SK-N-SH treated with all-trans-retinoic acid at 6 μM for 48 hours (cell line): ENCODE measurements around the gene SH3TC1.

Source experiments
- ZC3H10 ChIP-seq: fragments of 250-450 bp; sonication (Bioruptor Pico); IDR thresholded peaks from 2 replicates; pipeline ENCODE4 v1.5.1; 2021; ENCODE audit warnings: mild to moderate bottlenecking, moderate library complexity
- ZFP30 ChIP-seq: fragments of 450-650 bp; formaldehyde crosslinking; IDR thresholded peaks from 2 replicates; pipeline ENCODE4 v1.5.0; 2022; ENCODE audit warnings: mild to moderate bottlenecking, moderate library complexity
- TF ChIP-seq, protein P1 (sequence below): fragments of 250-450 bp; sonication (Bioruptor Pico); IDR thresholded peaks from 2 replicates; pipeline ENCODE4 v1.8.0; 2020; ENCODE audit warnings: mild to moderate bottlenecking, moderate library complexity, borderline replicate concordance

- TF ChIP-seq ZC3H10 (no peak), ZFP30 (no peak)
- TF ChIP-seq, protein P1, sequence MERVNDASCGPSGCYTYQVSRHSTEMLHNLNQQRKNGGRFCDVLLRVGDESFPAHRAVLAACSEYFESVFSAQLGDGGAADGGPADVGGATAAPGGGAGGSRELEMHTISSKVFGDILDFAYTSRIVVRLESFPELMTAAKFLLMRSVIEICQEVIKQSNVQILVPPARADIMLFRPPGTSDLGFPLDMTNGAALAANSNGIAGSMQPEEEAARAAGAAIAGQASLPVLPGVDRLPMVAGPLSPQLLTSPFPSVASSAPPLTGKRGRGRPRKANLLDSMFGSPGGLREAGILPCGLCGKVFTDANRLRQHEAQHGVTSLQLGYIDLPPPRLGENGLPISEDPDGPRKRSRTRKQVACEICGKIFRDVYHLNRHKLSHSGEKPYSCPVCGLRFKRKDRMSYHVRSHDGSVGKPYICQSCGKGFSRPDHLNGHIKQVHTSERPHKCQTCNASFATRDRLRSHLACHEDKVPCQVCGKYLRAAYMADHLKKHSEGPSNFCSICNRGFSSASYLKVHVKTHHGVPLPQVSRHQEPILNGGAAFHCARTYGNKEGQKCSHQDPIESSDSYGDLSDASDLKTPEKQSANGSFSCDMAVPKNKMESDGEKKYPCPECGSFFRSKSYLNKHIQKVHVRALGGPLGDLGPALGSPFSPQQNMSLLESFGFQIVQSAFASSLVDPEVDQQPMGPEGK (CRISPR knock-in tag), result no peak
Measured at GRCh38 chr4:8236106-8236919, 37.2 kb downstream of the SH3TC1 start.
